ENCODE measurements around the gene CXCL8. TPM values are rescaled to one million over a fixed set of nuclear protein-coding genes. Genes with fewer than 3 reads are reported as not detected.

Gene CXCL8
- total and polyA plus RNA-seq, 11 donors, result 0.15 to 7.5 (median 0.56) TPM; not detected in 3

GRCh38 chr4:73742490-73743160, 2.3 kb downstream of the CXCL8 start:
- intact Hi-C loops (cut with DNase I), result no loop called here
- H3K9me3 ChIP-seq, result peaks cover 0 to 6% (median 1%) of the 10 kb centered on the region in 12 donors
- ATAC-seq, result no peak
- no peak overlapping the region for H3K27ac ChIP-seq
- TF ChIP-seq POLR2A (IDR thresholded peaks at IDR 0.05) (no peak), CTCF (IDR thresholded peaks at IDR 0.05) (no peak)
- no peak for DNase-seq
- H3K4me1 ChIP-seq, result peaks cover 0 to 20% (median 6%) of the 10 kb centered on the region in 12 donors
- H3K27me3 ChIP-seq, result peaks cover 0 to 3% (median 0%) of the 10 kb centered on the region in 9 donors
- no peaks in the 10 kb centered on the region for H3K36me3 ChIP-seq
- no peak overlapping the region for H3K4me3 ChIP-seq
- WGBS, 4 donors, result 88 to 90% (median 89%) methylated on average over 2 of the region's 2 CpGs

DNA sequence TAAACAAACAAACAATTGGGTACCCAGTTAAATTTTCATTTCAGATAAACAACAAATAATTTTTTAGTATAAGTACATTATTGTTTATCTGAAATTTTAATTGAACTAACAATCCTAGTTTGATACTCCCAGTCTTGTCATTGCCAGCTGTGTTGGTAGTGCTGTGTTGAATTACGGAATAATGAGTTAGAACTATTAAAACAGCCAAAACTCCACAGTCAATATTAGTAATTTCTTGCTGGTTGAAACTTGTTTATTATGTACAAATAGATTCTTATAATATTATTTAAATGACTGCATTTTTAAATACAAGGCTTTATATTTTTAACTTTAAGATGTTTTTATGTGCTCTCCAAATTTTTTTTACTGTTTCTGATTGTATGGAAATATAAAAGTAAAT, 2.9 kb downstream of the CXCL8 start:
- H3K4me1 ChIP-seq, result peaks cover 0 to 20% (median 6%) of the 10 kb centered on the region in 12 donors
- H3K4me3 ChIP-seq, result no peak overlapping the region
- TF ChIP-seq CTCF (IDR thresholded peaks at IDR 0.05) (no peak), POLR2A (IDR thresholded peaks at IDR 0.05) (no peak)
- intact Hi-C loops (cut with DNase I), result no loop called here
- H3K9me3 ChIP-seq, result peaks cover 0 to 6% (median 1%) of the 10 kb centered on the region in 12 donors
- peaks cover 0 to 3% (median 0%) of the 10 kb centered on the region in 9 donors for H3K27me3 ChIP-seq
- no peaks in the 10 kb centered on the region for H3K36me3 ChIP-seq
- DNase-seq (no peak), ATAC-seq (no peak)
- H3K27ac ChIP-seq, result no peak overlapping the region
- WGBS, 4 donors, result 87 to 96% (median 92%) methylated on average over 1 of the region's 1 CpG

- ATAC-seq, result no peak
- 75 to 93% (median 86%) methylated on average over 3 of the region's 3 CpGs for WGBS, 4 donors
Measured at GRCh38 chr4:73743795-73744194, 3.4 kb downstream of the CXCL8 start.

More at GRCh38 chr4:73743795-73744194, 3.4 kb downstream of the CXCL8 start:
- peaks cover 0 to 3% (median 0%) of the 10 kb centered on the region in 9 donors for H3K27me3 ChIP-seq
- H3K4me1 ChIP-seq, result peaks cover 0 to 20% (median 6%) of the 10 kb centered on the region in 12 donors
- TF ChIP-seq POLR2A (IDR thresholded peaks at IDR 0.05) (no peak), CTCF (IDR thresholded peaks at IDR 0.05) (no peak)
- no peak for DNase-seq
- no peaks in the 10 kb centered on the region for H3K36me3 ChIP-seq
- intact Hi-C loops (cut with DNase I), result no loop called here
- H3K4me3 ChIP-seq, result no peak overlapping the region
- H3K27ac ChIP-seq, result no peak overlapping the region
- H3K9me3 ChIP-seq, result peaks cover 0 to 6% (median 1%) of the 10 kb centered on the region in 12 donors
